T-helper 17 cell (primary cell): ENCODE results near the gene CAP1. TPM values are rescaled to one million over a fixed set of nuclear protein-coding genes. Genes with fewer than 3 reads are reported as not detected.

Experiments used
- ATAC-seq: fragments of 150-1000 bp; cut with Tn5 transposase; 2 replicates; pipeline ENCODE4 v1.10.0; 2021; ENCODE audit warnings: mild to moderate bottlenecking, moderate library complexity
- DNase-seq, 3 donors: peaks; one replicate each; pipeline versions ENCODE4 v3.0.0 to v3.0.0-alpha.2; 2020 to 2021
- H3K9me3 ChIP-seq: one replicate; pipeline ENCODE4 v1.7.0; 2013; ENCODE audit warnings: low read length, mild to moderate bottlenecking; ENCODE audit not compliant: control insufficient read depth, poor library complexity, severe bottlenecking
- H3K27ac Mint-ChIP-seq: one replicate; pipeline ENCODE4 v1.8.0; 2022; ENCODE audit warnings: mild to moderate bottlenecking, moderate library complexity, mixed read lengths
- H3K27me3 Mint-ChIP-seq: one replicate; pipeline ENCODE4 v1.8.0; 2022; ENCODE audit warnings: mixed read lengths
- H3K36me3 Mint-ChIP-seq: one replicate; pipeline ENCODE4 v1.8.0; 2022; ENCODE audit warnings: low read depth, mixed read lengths
- H3K4me1 Mint-ChIP-seq: one replicate; pipeline ENCODE4 v1.8.0; 2022; ENCODE audit warnings: mild to moderate bottlenecking, mixed read lengths
- H3K4me3 Mint-ChIP-seq: one replicate; pipeline ENCODE4 v1.8.0; 2022; ENCODE audit warnings: mild to moderate bottlenecking, moderate library complexity, mixed read lengths
- total RNA-seq, 4 donors: library from RNA in 2 of 4; stranded (reverse) in 2 of 4; gene quantifications; one replicate each; pipeline ENCODE4 v1.2.3 and lab custom pipeline; 2022 to 2026

The CAP1 gene
- total RNA-seq, 2 donors from 2014 or later = 244 to 273 TPM

DNA sequence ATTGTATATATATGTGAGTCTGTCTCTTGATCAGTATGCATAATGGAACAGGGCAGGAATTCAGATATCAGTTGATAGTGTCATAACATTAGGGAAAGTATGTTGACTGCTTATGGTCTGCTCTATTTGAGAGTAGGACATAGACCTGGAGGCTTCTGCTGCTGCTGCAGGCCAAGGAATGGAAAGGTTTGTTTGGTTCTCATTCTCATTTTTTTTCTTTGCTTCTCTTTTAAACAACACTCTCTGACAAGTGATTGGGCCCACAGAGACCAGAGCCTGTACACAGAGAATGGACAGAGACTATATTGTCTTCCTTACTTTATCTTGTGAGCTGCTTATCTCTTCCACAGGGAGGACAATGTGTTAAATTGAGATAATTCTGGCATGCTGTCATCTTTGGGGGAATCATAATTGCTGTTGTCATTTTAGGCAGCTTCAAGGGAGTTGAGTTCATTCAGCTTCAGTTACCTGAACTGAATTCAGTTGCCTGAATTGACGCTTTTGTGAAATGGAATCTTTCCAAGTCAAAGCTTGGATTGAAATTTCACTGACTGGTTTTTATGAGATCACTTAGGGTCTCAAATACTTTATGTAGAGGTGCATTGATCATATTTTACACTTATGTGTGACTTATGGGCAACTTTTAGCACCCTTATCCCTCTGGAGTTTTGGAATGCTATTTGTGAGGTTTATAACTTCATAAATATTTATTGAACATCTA, 16.9 kb downstream of the CAP1 start:
- Mint-ChIP-seq H3K27me3 (no peaks in the 10 kb centered on the region), H3K36me3 (peaks cover 8% of the 10 kb centered on the region), H3K4me1 (peaks cover 73% of the 10 kb centered on the region), H3K27ac (peak overlapping the region; percentile 90), H3K4me3 (peak overlapping the region; percentile 46)
- DNase-seq (no peak), ATAC-seq (no peak)
- H3K9me3 ChIP-seq = no peaks in the 10 kb centered on the region

DNA sequence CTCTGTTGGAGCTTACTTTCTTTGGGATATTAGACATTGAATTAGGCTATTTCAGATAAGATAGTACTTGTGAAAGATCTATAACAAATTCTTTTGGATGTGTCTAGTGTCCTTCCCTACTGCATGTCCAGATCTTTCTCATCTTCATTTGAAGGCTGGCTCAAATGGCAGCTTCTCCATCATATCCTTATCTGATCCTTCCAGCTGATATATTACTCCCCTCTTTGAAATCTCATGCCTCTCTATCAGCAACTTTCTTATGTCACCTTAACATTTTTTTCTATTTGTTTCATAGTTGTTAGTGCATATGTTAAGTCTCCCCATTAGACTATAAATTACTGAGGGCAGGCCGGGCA, 17.5 kb downstream of the CAP1 start:
- H3K27me3 Mint-ChIP-seq = no peaks in the 10 kb centered on the region
- H3K9me3 ChIP-seq = no peaks in the 10 kb centered on the region
- peak overlapping the region; percentile 84 for H3K4me3 Mint-ChIP-seq
- no peak for ATAC-seq
- peak overlapping the region; percentile 90 for H3K27ac Mint-ChIP-seq
- no peak for DNase-seq
- peaks cover 8% of the 10 kb centered on the region for H3K36me3 Mint-ChIP-seq
- H3K4me1 Mint-ChIP-seq = peaks cover 70% of the 10 kb centered on the region

- Mint-ChIP-seq H3K27me3 (no peaks in the 10 kb centered on the region), H3K4me1 (peaks cover 73% of the 10 kb centered on the region), H3K4me3 (peak overlapping the region; percentile 84), H3K36me3 (peaks cover 8% of the 10 kb centered on the region), H3K27ac (peak overlapping the region; percentile 90)
- H3K9me3 ChIP-seq = no peaks in the 10 kb centered on the region
- no peak for ATAC-seq
- DNase-seq = no peak
These were observed 18.2 kb downstream of the CAP1 start for GRCh38 chr1:40058453-40059337.

DNA sequence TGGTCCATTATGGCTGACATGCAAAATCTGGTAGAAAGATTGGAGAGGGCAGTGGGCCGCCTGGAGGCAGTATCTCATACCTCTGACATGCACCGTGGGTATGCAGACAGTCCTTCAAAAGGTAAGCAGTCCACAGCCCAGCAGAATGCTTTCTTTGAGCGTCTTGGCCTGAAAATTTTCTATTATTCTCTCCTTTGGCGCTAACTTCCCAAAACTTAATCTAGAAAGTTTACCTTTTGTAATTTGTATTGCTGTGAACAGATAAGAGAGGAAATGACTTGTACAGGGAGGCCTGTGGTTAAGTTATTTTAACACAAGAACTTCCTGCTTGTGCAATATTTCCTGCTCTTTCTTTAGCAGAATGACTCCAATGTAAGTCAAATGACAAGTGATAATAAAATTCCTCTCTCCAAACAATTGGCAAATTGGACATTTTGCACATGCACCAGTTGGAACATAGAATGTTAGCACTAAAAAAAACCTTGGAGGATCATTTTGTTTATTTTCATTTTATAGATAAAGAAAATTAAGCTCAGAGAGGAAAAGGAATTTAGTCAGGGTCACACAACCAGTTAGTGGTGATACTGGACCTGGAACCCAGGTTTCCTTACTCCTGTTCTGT, 18.9 kb downstream of the CAP1 start:
- DNase-seq (no peak), ATAC-seq (peak; percentile 89)
- peaks cover 8% of the 10 kb centered on the region for H3K36me3 Mint-ChIP-seq
- peak overlapping the region; percentile 77 for H3K4me3 Mint-ChIP-seq
- H3K27ac Mint-ChIP-seq = peak overlapping the region; percentile 90
- peaks cover 75% of the 10 kb centered on the region for H3K4me1 Mint-ChIP-seq
- H3K9me3 ChIP-seq = no peaks in the 10 kb centered on the region
- H3K27me3 Mint-ChIP-seq = no peaks in the 10 kb centered on the region

DNA sequence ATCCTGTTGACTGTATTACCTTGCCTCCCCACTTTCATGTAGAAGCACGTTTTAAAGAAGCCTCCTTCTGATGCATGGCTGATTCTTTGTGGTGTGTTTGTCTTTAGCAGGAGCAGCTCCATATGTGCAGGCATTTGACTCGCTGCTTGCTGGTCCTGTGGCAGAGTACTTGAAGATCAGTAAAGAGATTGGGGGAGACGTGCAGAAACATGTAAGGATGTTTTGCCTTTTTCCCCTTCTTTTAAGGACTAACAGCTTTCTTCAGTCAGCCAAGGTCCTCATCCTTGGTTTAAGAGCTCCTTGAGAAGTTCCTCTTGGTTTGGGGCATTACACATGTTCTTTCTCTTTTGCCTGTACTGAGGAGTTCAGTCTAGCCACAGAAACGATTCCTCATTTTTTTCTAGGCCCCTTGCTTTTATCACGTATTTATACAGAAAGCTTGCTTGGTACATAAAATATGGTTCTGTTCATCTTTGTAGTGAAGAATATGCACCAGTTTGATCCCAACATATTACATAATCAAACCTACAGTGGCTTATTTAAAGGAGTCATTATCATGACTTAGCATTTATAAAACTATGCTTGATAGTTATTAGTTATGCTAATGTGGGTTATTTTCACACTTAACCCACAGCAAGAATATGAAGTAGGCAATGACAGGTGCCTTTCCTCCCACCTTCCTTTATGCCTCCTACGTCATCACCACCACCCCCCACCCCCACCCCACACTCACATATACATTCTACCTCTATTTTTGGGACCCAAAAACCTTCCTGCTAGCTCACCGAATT, 19.6 kb downstream of the CAP1 start:
- H3K27me3 Mint-ChIP-seq = no peaks in the 10 kb centered on the region
- peaks cover 8% of the 10 kb centered on the region for H3K36me3 Mint-ChIP-seq
- H3K4me1 Mint-ChIP-seq = peaks cover 73% of the 10 kb centered on the region
- DNase-seq (no peak), ATAC-seq (peak; percentile 36)
- H3K27ac Mint-ChIP-seq = peak overlapping the region; percentile 90
- peak overlapping the region; percentile 77 for H3K4me3 Mint-ChIP-seq
- H3K9me3 ChIP-seq = no peaks in the 10 kb centered on the region

- Mint-ChIP-seq H3K27ac (peak overlapping the region; percentile 91), H3K4me1 (peaks cover 49% of the 10 kb centered on the region), H3K27me3 (no peaks in the 10 kb centered on the region), H3K36me3 (peaks cover 16% of the 10 kb centered on the region), H3K4me3 (no peak overlapping the region)
- no peaks in the 10 kb centered on the region for H3K9me3 ChIP-seq
- ATAC-seq (peak; percentile 59), DNase-seq (no peak)
These were observed 24.4 kb downstream of the CAP1 start for GRCh38 chr1:40064797-40065499.

DNA sequence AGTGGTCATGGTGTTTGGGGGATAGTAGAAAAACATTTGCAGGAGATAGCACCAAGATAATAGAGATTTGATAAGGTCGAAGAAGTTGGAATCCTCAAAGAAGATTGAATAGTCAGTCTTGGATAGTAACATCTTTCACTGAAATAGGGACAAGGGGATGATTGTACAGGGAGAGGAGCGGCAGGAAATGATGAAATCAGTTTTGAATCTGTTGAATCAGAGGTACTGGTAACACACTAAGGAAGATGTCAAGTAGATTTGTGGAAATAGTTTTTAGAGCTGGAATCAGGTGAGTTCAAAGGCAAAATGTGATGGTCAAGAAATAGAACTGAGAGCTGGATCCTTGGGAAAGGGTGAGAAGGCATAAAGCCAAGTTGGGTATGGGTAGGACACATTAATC, 26.5 kb downstream of the CAP1 start:
- H3K4me3 Mint-ChIP-seq = no peak overlapping the region
- ATAC-seq = no peak

DNA sequence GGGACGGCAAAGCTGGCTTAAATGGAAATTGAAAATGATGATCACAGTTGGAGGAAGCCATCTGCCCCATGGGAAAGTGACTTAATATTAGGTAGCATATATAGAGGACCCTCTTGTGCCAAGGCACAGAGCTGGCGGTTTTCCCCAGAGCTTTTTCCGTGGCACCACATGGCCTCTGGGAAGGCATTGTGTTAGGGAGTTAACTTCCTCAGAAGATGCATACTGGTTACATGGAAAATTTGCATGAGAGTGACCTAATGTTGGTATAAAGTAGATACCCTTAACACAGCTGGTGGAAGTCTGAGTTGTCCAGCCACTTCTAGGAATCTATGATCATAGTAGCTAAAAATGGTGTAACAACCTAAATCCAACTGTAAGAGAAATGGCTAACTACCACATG, 27.3 kb downstream of the CAP1 start:
- H3K4me3 Mint-ChIP-seq = no peak overlapping the region
- DNase-seq (no peak), ATAC-seq (no peak)
- peaks cover 37% of the 10 kb centered on the region for H3K4me1 Mint-ChIP-seq
- peak overlapping the region; percentile 91 for H3K27ac Mint-ChIP-seq
- no peaks in the 10 kb centered on the region for H3K9me3 ChIP-seq
- H3K27me3 Mint-ChIP-seq = no peaks in the 10 kb centered on the region
- H3K36me3 Mint-ChIP-seq = peaks cover 12% of the 10 kb centered on the region

More for the DNA sequence above, 26.5 kb downstream of the CAP1 start:
- H3K9me3 ChIP-seq = no peaks in the 10 kb centered on the region
- Mint-ChIP-seq H3K4me1 (peaks cover 36% of the 10 kb centered on the region), H3K27ac (peak overlapping the region; percentile 91), H3K36me3 (peaks cover 11% of the 10 kb centered on the region), H3K27me3 (no peaks in the 10 kb centered on the region)
- no peak for DNase-seq

GRCh38 chr1:40072142-40072541, 31.6 kb downstream of the CAP1 start:
- no peak for ATAC-seq
- H3K27me3 Mint-ChIP-seq = no peaks in the 10 kb centered on the region
- H3K4me1 Mint-ChIP-seq = peaks cover 5% of the 10 kb centered on the region
- H3K4me3 Mint-ChIP-seq = no peak overlapping the region
- H3K9me3 ChIP-seq = no peaks in the 10 kb centered on the region
- peak overlapping the region; percentile 11 for H3K27ac Mint-ChIP-seq
- no peak for DNase-seq
- H3K36me3 Mint-ChIP-seq = peaks cover 3% of the 10 kb centered on the region

DNA sequence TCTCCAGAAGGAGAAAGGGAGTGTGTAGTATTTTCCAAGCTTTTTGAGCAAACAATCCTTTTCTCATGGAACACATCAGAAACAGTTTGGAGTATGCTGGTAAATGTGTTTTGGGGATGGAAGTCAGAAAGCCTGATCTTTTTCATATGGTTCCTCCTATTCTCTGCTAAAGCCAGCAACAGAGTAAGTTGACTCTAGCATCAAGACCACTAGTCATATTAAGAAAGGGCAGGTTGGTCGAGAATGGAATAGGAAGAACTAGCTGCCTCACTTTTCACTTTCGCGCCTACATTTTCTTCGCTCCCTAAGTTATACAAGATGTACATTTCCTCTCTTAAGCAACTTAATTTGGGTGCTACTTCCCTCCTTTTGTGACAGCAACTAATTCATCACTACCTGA, 32.5 kb downstream of the CAP1 start:
- no peaks in the 10 kb centered on the region for H3K27me3 Mint-ChIP-seq
- no peak overlapping the region for H3K27ac Mint-ChIP-seq
- H3K4me3 Mint-ChIP-seq = no peak overlapping the region
- peaks cover 2% of the 10 kb centered on the region for H3K36me3 Mint-ChIP-seq
- ATAC-seq (no peak), DNase-seq (no peak)
- H3K9me3 ChIP-seq = no peaks in the 10 kb centered on the region
- H3K4me1 Mint-ChIP-seq = peaks cover 2% of the 10 kb centered on the region

GRCh38 chr1:40075266-40075665, 34.7 kb downstream of the CAP1 start:
- no peaks in the 10 kb centered on the region for H3K9me3 ChIP-seq
- no peak for DNase-seq
- no peak overlapping the region for H3K4me3 Mint-ChIP-seq
- H3K36me3 Mint-ChIP-seq = peaks cover 2% of the 10 kb centered on the region
- ATAC-seq = no peak
- H3K4me1 Mint-ChIP-seq = peaks cover 7% of the 10 kb centered on the region
- peak overlapping the region; percentile 2 for H3K27ac Mint-ChIP-seq
- no peaks in the 10 kb centered on the region for H3K27me3 Mint-ChIP-seq

- DNase-seq = no peak
- Mint-ChIP-seq H3K4me1 (peaks cover 8% of the 10 kb centered on the region), H3K36me3 (peaks cover 4% of the 10 kb centered on the region), H3K4me3 (no peak overlapping the region), H3K27me3 (no peaks in the 10 kb centered on the region), H3K27ac (peak overlapping the region; percentile 14)
- no peaks in the 10 kb centered on the region for H3K9me3 ChIP-seq
- ATAC-seq = no peak
These were observed 36.4 kb downstream of the CAP1 start for GRCh38 chr1:40076895-40077312.
